Endothelial cell of umbilical vein (primary cell): ENCODE measurements around the gene WDTC1. TPM values are rescaled to one million over a fixed set of nuclear protein-coding genes. Genes with fewer than 3 reads are reported as not detected.

ENCODE experiments used
- BruUV-seq: library from RNA; stranded (reverse); fragments of 400-500 nt; replicated peaks from 2 replicates; lab custom pipeline; 2021; lab: Mats Ljungman, UMichigan
- CTCF ChIA-PET: fragments of 300-600, 350-600 bp; sonication (Branson Sonifier 250); formaldehyde crosslinking; loops from one replicate; lab custom pipeline; 2021; ENCODE audit warnings: antibody characterized with exemption, inconsistent platforms; lab: Charles Lee
- POLR2A ChIA-PET: fragments of 300-600, 350-600 bp; sonication (Branson Sonifier 250); formaldehyde crosslinking; loops from one replicate; lab custom pipeline; 2021; ENCODE audit warnings: antibody characterized with exemption, inconsistent platforms; lab: Charles Lee
- DNase-seq: peaks from one replicate; pipeline ENCODE4 v3.0.0-alpha.2; 2011; ENCODE audit warnings: low read depth, low spot score
- FAIRE-seq: peaks from 2 replicates; lab custom pipeline; 2011; peaks lifted over from hg19 to GRCh38; lab: Jason Lieb, UNC
- H2AFZ ChIP-seq: 2 replicates; pipeline ENCODE4 v1.6.0; 2012; ENCODE audit warnings: low read depth, low read length, control low read depth, inconsistent platforms
- H3K27ac ChIP-seq: 2 replicates; pipeline ENCODE4 v1.5.1; 2011; ENCODE audit warnings: low read depth, mild to moderate bottlenecking, control low read depth, low read length, moderate library complexity; ENCODE audit not compliant: insufficient read depth
- H3K27me3 ChIP-seq, 2 experiments: 2 replicates each; pipeline versions ENCODE4 v1.6.0 to v1.6.1; 2011; ENCODE audit warnings: low read length in 2 of 2, mixed read lengths in 1 of 2; ENCODE audit not compliant: control insufficient read depth in 2 of 2, insufficient read depth in 2 of 2
- H3K36me3 ChIP-seq, 2 experiments: 2 replicates in 1 of 2; 3 replicates in 1 of 2; pipeline ENCODE4 v1.5.1; 2011; ENCODE audit warnings: low read length in 2 of 2, mild to moderate bottlenecking in 1 of 2, moderate library complexity in 1 of 2; ENCODE audit not compliant: control insufficient read depth in 2 of 2, insufficient read depth in 2 of 2; ENCODE audit errors: extremely low read depth in 1 of 2
- H3K4me1 ChIP-seq: 3 replicates; pipeline ENCODE4 v1.5.1; 2011; ENCODE audit warnings: mild to moderate bottlenecking, low read length; ENCODE audit not compliant: control insufficient read depth, insufficient read depth; ENCODE audit errors: extremely low read depth
- H3K4me2 ChIP-seq: 2 replicates; pipeline ENCODE4 v1.6.1; 2011; ENCODE audit warnings: low read length, control low read depth, mixed read lengths; ENCODE audit not compliant: insufficient read depth
- H3K4me3 ChIP-seq, 3 experiments: fragments of 200-600 bp in 1 of 3; sonication (generic), shearing (Covaris generic) in 1 of 3; replicated peaks in 1 of 3; 2 replicates each; pipeline ENCODE4 v1.5.1; 2011 to 2016; ENCODE audit warnings: control low read depth in 3 of 3, low read length in 3 of 3, mild to moderate bottlenecking in 2 of 3, inconsistent platforms in 1 of 3, low read depth in 1 of 3, moderate library complexity in 1 of 3; ENCODE audit not compliant: insufficient read depth in 1 of 3
- H3K79me2 ChIP-seq: 2 replicates; pipeline ENCODE4 v1.6.0; 2012; ENCODE audit warnings: low read length, inconsistent platforms; ENCODE audit not compliant: control insufficient read depth, insufficient read depth
- H3K9ac ChIP-seq: replicated peaks from 2 replicates; pipeline ENCODE3; 2011; ENCODE audit warnings: low read length, control low read depth; ENCODE audit not compliant: insufficient read depth; ENCODE audit errors: extremely low read depth
- H3K9me1 ChIP-seq: replicated peaks from 3 replicates; pipeline ENCODE4 v1.6.0; 2011; ENCODE audit warnings: mild to moderate bottlenecking, low read length; ENCODE audit not compliant: control insufficient read depth, insufficient read depth; ENCODE audit errors: extremely low read depth
- H3K9me3 ChIP-seq: replicated peaks from 2 replicates; pipeline ENCODE4 v1.5.1; 2012; ENCODE audit warnings: low read length, inconsistent platforms; ENCODE audit not compliant: control insufficient read depth, insufficient read depth
- H4K20me1 ChIP-seq: replicated peaks from 2 replicates; pipeline ENCODE3; 2011; ENCODE audit warnings: mild to moderate bottlenecking, low read length; ENCODE audit not compliant: control insufficient read depth, insufficient read depth; ENCODE audit errors: extremely low read depth
- CTCF ChIP-seq, 2 donors: IDR thresholded peaks; 1 replicate in 1 of 2; 2 replicates in 1 of 2; pipeline ENCODE4 v1.5.1; 2011; ENCODE audit warnings: low read length in 2 of 2, mild to moderate bottlenecking in 2 of 2, moderate library complexity in 2 of 2, control low read depth in 1 of 2, inconsistent platforms in 1 of 2, low read depth in 1 of 2; ENCODE audit not compliant: insufficient read depth in 1 of 2; ENCODE audit errors: extremely low read depth in 1 of 2
- EZH2 ChIP-seq: IDR thresholded peaks from 2 replicates; pipeline ENCODE4 v1.6.1; 2012; ENCODE audit warnings: borderline replicate concordance, low read depth, mild to moderate bottlenecking, moderate library complexity, low read length, inconsistent platforms; ENCODE audit not compliant: severe bottlenecking
- FOS ChIP-seq: IDR thresholded peaks from 2 replicates; pipeline ENCODE4 v1.6.1; 2011; ENCODE audit warnings: mild to moderate bottlenecking, low read length, moderate library complexity, borderline replicate concordance; ENCODE audit not compliant: insufficient read depth
- GATA2 ChIP-seq: IDR thresholded peaks from 2 replicates; pipeline ENCODE4 v1.7.0; 2011; ENCODE audit warnings: low read depth, mild to moderate bottlenecking, moderate library complexity, mixed read lengths, low read length; ENCODE audit not compliant: insufficient read length, insufficient read depth
- JUN ChIP-seq: IDR thresholded peaks from 2 replicates; pipeline ENCODE4 v1.6.1; 2011; ENCODE audit warnings: borderline replicate concordance, low read depth; ENCODE audit not compliant: insufficient read length, insufficient read depth
- MYC ChIP-seq: IDR thresholded peaks from one replicate; pipeline ENCODE4 v1.6.1; 2011; ENCODE audit warnings: mild to moderate bottlenecking, low read depth, low read length
- POLR2A ChIP-seq: IDR thresholded peaks from 2 replicates; pipeline ENCODE4 v1.6.1; 2012; ENCODE audit warnings: low read depth, mild to moderate bottlenecking, control low read depth, low read length
- POLR2AphosphoS5 ChIP-seq: IDR thresholded peaks from 2 replicates; pipeline ENCODE4 v1.6.1; 2012; ENCODE audit warnings: low read depth, mild to moderate bottlenecking, control low read depth, low read length, moderate library complexity; ENCODE audit not compliant: insufficient read depth
- dilution Hi-C: fragments of 300-500 bp; cut with MboI; formaldehyde crosslinking; loops from one replicate; pipeline ENCODE4 v1.15.0; 2019; ENCODE audit warnings: low sequenced_read_pairs; ENCODE audit not compliant: extremely low pct_ligation_motif_present
- intact Hi-C: fragments of 100-400 bp; cut with micrococcal nuclease; formaldehyde crosslinking; loops from one replicate; pipeline ENCODE4 v1.10.0; 2022
- polyA plus RNA-seq, 4 experiments: library from polyadenylated mRNA; depleted of rRNA in 3 of 4; stranded (reverse) in 3 of 4; unstranded in 1 of 4; fragments of >200 nt; gene quantifications; 2 replicates each; pipeline versions ENCODE4 v1.2.1 to v1.2.3, GENCODE V29; 2011 to 2012; ENCODE audit warnings: missing spikeins in 1 of 4
- total RNA-seq: library from RNA; stranded (reverse); gene quantifications from 2 replicates; pipeline ENCODE4 v1.2.3, GENCODE V29; 2021
- TF ChIP-seq, protein P1 (sequence below): IDR thresholded peaks from 2 replicates; pipeline ENCODE4 v1.6.1; 2011; ENCODE audit not compliant: insufficient read depth, insufficient read length

Gene WDTC1
- total and polyA plus RNA-seq, 2 donors (not counting 3 experiments of a cell fraction or from before 2014, with no cell fraction given), result 15.4 to 27.6 TPM

GRCh38 chr1:27333717-27334279 lies 99.4 kb downstream of the WDTC1 start:
- TF ChIP-seq EZH2 (no peak), JUN (no peak), FOS (no peak), CTCF (IDR thresholded peaks at IDR 0.05; ENCODE audit: extremely low read depth in 1 of 2, insufficient read depth in 1 of 2, low read depth in 1 of 2, low read length in 2 of 2) (no peak), POLR2A (no peak), POLR2AphosphoS5 (no peak), MYC (no peak), GATA2 (no peak)
- TF ChIP-seq, protein P1, sequence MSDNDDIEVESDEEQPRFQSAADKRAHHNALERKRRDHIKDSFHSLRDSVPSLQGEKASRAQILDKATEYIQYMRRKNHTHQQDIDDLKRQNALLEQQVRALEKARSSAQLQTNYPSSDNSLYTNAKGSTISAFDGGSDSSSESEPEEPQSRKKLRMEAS, result no peak
- intact Hi-C loops (no loop called here), dilution Hi-C loops (no loop called here)
- Histone ChIP-seq H3K79me2 (peaks cover 7% of the 10 kb centered on the region), H3K4me3 (no peak overlapping the region), H2AFZ (no peak overlapping the region), H3K9me3 (no peaks in the 10 kb centered on the region), H3K27ac (no peak overlapping the region), H4K20me1 (peaks cover under 1% of the 10 kb centered on the region), H3K4me2 (no peak overlapping the region), H3K9me1 (no peaks in the 10 kb centered on the region), H3K27me3 (no peaks in the 10 kb centered on the region), H3K9ac (no peak overlapping the region), H3K36me3 (peaks cover 5 to 48% of the 10 kb centered on the region in 2 experiments), H3K4me1 (no peaks in the 10 kb centered on the region)
- FAIRE-seq (no peak), DNase-seq (no peak)
- CTCF ChIA-PET, result interaction anchor here (0.9 to 2.5 kb wide), 8 partner anchors 10 to 272 kb away, joined by 4 to 57 read pairs (median 11); partner anchors contain the start of gene MAP3K6
- POLR2A ChIA-PET, result no interaction called here
- no TSS peak for BruUV-seq
